HCT116 (cell line): Measurements from ENCODE around the gene SETX. TPM values are rescaled to one million over a fixed set of nuclear protein-coding genes. Genes with fewer than 3 reads are reported as not detected.

ENCODE experiments used
- ATAC-seq: fragments of 200-7000 bp; cut with Tn5 transposase; 2 replicates; pipeline ENCODE4 v1.9.1; 2020; ENCODE audit warnings: mild to moderate bottlenecking, moderate library complexity
- BruUV-seq: library from RNA; stranded (reverse); fragments of 400-500 nt; replicated peaks from 2 replicates; lab custom pipeline; 2021; lab: Mats Ljungman, UMichigan
- CTCF ChIA-PET: fragments of 300-600 bp; sonication (Branson Sonifier 250); formaldehyde crosslinking; loops from one replicate; lab custom pipeline; 2021; ENCODE audit warnings: antibody characterized with exemption; lab: Charles Lee
- POLR2A ChIA-PET: fragments of 300-600, 350-600 bp; sonication (Branson Sonifier 250); formaldehyde crosslinking; loops from one replicate; lab custom pipeline; 2021; ENCODE audit warnings: antibody characterized with exemption; lab: Charles Lee
- RAD21 ChIA-PET, 2 experiments: fragments of 300-600 bp; sonication (Branson Sonifier 250); formaldehyde crosslinking; loops; one replicate each; lab custom pipeline; 2023; ENCODE audit warnings: low total read pairs in 2 of 2; ENCODE audit not compliant: uncharacterized antibody in 2 of 2, unreplicated experiment in 2 of 2, low non-redundant PET in 1 of 2; lab: Charles Lee
- DNase-seq: peaks from one replicate; pipeline ENCODE4 v3.0.0-alpha.2; 2010; ENCODE audit warnings: low read depth, low spot score
- H2AFZ ChIP-seq: fragments of 200-600 bp; shearing (Covaris generic), sonication (generic); 2 replicates; pipeline ENCODE4 v1.6.1; 2017; ENCODE audit warnings: low read depth, mixed run types, mixed read lengths, antibody characterized with exemption, low read length; ENCODE audit not compliant: poor library complexity, severe bottlenecking
- H3K27ac ChIP-seq: 2 replicates; pipeline ENCODE4 v1.5.1; 2012; ENCODE audit warnings: low read depth, low read length
- H3K27me3 ChIP-seq: fragments of 200-600 bp; sonication (generic); 2 replicates; pipeline ENCODE4 v1.6.1; 2016; ENCODE audit warnings: mixed run types, low read length, mixed read lengths; ENCODE audit not compliant: insufficient read depth
- H3K36me3 ChIP-seq, 2 experiments: fragments of 200-500 bp in 1 of 2; fragments of 200-600 bp in 1 of 2; sonication (Bioruptor generic) in 1 of 2; sonication (generic) in 1 of 2; 2 replicates each; pipeline versions ENCODE4 v1.5.1 to v1.6.1; 2014 to 2016; ENCODE audit warnings: low read length in 2 of 2, inconsistent platforms in 1 of 2, mixed read lengths in 1 of 2, mixed run types in 1 of 2; ENCODE audit not compliant: insufficient read depth in 2 of 2, control insufficient read depth in 1 of 2
- H3K4me1 ChIP-seq, 2 experiments: fragments of 200-600 bp in 1 of 2; sonication (generic) in 1 of 2; 2 replicates each; pipeline versions ENCODE4 v1.5.1 to v1.6.1; 2012 to 2017; ENCODE audit warnings: low read length in 2 of 2, inconsistent platforms in 1 of 2, mild to moderate bottlenecking in 1 of 2, mixed read lengths in 1 of 2, mixed run types in 1 of 2, moderate library complexity in 1 of 2; ENCODE audit not compliant: insufficient read depth in 2 of 2, control insufficient read depth in 1 of 2
- H3K4me2 ChIP-seq: fragments of 200-600 bp; sonication (generic); 2 replicates; pipeline ENCODE4 v1.6.1; 2017; ENCODE audit warnings: mixed run types, low read length, mixed read lengths
- H3K4me3 ChIP-seq, 2 experiments: fragments of 200-600 bp in 1 of 2; sonication (generic) in 1 of 2; replicated peaks in 1 of 2; 2 replicates each; pipeline ENCODE4 v1.5.1; 2011 to 2016; ENCODE audit warnings: low read length in 2 of 2, control low read depth in 1 of 2, low read depth in 1 of 2, mild to moderate bottlenecking in 1 of 2, mixed read lengths in 1 of 2, mixed run types in 1 of 2
- H3K79me2 ChIP-seq: fragments of 200-600 bp; sonication (generic); 2 replicates; pipeline ENCODE4 v1.6.1; 2017; ENCODE audit warnings: mild to moderate bottlenecking, mixed run types, low read length, moderate library complexity, mixed read lengths; ENCODE audit not compliant: insufficient read depth
- H3K9ac ChIP-seq: fragments of 200-600 bp; sonication (generic); 2 replicates; pipeline ENCODE4 v1.6.1; 2016; ENCODE audit warnings: low read length, mixed read lengths
- H3K9me2 ChIP-seq: fragments of 200-600 bp; sonication (generic), shearing (Covaris generic); 2 replicates; pipeline ENCODE4 v1.6.1; 2017; ENCODE audit warnings: mixed run types, mild to moderate bottlenecking, moderate library complexity; ENCODE audit not compliant: insufficient read depth
- H3K9me3 ChIP-seq, 2 experiments: fragments of 200-500 bp in 1 of 2; fragments of 200-600 bp in 1 of 2; sonication (Bioruptor generic) in 1 of 2; sonication (generic) in 1 of 2; 2 replicates each; pipeline ENCODE4 v1.6.1; 2014 to 2017; ENCODE audit warnings: low read length in 2 of 2, mixed read lengths in 2 of 2, inconsistent platforms in 1 of 2, low read depth in 1 of 2, mild to moderate bottlenecking in 1 of 2, mixed run types in 1 of 2, moderate library complexity in 1 of 2; ENCODE audit not compliant: control insufficient read depth in 1 of 2, insufficient read depth in 1 of 2
- H4K20me1 ChIP-seq: fragments of 200-600 bp; sonication (generic), shearing (Covaris generic); 2 replicates; pipeline ENCODE4 v1.6.1; 2017; ENCODE audit warnings: mixed run types, mild to moderate bottlenecking, moderate library complexity; ENCODE audit not compliant: insufficient read depth
- CEBPB ChIP-seq: IDR thresholded peaks from 2 replicates; pipeline ENCODE4 v1.6.1; 2012; ENCODE audit warnings: low read depth
- EGR1 ChIP-seq: IDR thresholded peaks from 2 replicates; pipeline ENCODE4 v1.6.1; 2012; ENCODE audit warnings: low read depth
- EZH2phosphoT487 ChIP-seq: fragments of 200-600 bp; IDR thresholded peaks from 2 replicates; pipeline ENCODE4 v1.6.1; 2018; ENCODE audit warnings: antibody characterized with exemption, borderline replicate concordance
- JUND ChIP-seq: IDR thresholded peaks from 2 replicates; pipeline ENCODE4 v1.6.1; 2012
- SRF ChIP-seq: IDR thresholded peaks from 2 replicates; pipeline ENCODE4 v1.6.1; 2012; ENCODE audit warnings: low read depth
- TCF7L2 ChIP-seq: IDR thresholded peaks from 2 replicates; pipeline ENCODE4 v1.7.0; 2011; ENCODE audit warnings: borderline replicate concordance, inconsistent platforms; ENCODE audit not compliant: insufficient read depth, insufficient read length; ENCODE audit errors: extremely low read depth
- YY1 ChIP-seq: IDR thresholded peaks from 2 replicates; pipeline ENCODE4 v1.6.1; 2011; ENCODE audit warnings: low read length, low read depth, moderate library complexity, mild to moderate bottlenecking; ENCODE audit not compliant: insufficient replicate concordance; ENCODE audit errors: extremely low read depth
- ZNF274 ChIP-seq: fragments of 200-500 bp; sonication (Bioruptor generic); IDR thresholded peaks from 2 replicates; pipeline ENCODE4 v1.6.1; 2014; ENCODE audit warnings: mild to moderate bottlenecking, low read depth, low read length, inconsistent platforms
- intact Hi-C: fragments of 100-400 bp; cut with micrococcal nuclease; formaldehyde crosslinking; loops from 2 replicates; pipeline ENCODE4 v1.10.0; 2022
- total RNA-seq: library from RNA; stranded (reverse); gene quantifications from one replicate; pipeline ENCODE4 v1.2.1, GENCODE V29; 2021; ENCODE audit not compliant: unreplicated experiment
- TF ChIP-seq, protein P1 (sequence below): IDR thresholded peaks from 2 replicates; pipeline ENCODE4 v1.6.1; 2012; ENCODE audit warnings: low read depth
- TF ChIP-seq, protein P2 (sequence below): IDR thresholded peaks from 2 replicates; pipeline ENCODE4 v1.6.1; 2012

Gene SETX
- total RNA-seq, 1 experiment from 2014 or later, result 38.5 TPM

- ChIA-PET CTCF (no interaction called here), RAD21 (no interaction called here), POLR2A (no interaction called here)
- no peak overlapping the region for H2AFZ ChIP-seq
- H3K4me1 ChIP-seq, result no peaks in the 10 kb centered on the region
- DNase-seq (no peak), ATAC-seq (no peak)
- intact Hi-C loops, result no loop called here
- no peak overlapping the region for H3K4me2 ChIP-seq
- TF ChIP-seq TCF7L2 (no peak), CEBPB (no peak), EZH2phosphoT487 (no peak), EGR1 (no peak), SRF (no peak), ZNF274 (no peak), JUND (no peak), YY1 (no peak)
- TF ChIP-seq, protein P1, sequence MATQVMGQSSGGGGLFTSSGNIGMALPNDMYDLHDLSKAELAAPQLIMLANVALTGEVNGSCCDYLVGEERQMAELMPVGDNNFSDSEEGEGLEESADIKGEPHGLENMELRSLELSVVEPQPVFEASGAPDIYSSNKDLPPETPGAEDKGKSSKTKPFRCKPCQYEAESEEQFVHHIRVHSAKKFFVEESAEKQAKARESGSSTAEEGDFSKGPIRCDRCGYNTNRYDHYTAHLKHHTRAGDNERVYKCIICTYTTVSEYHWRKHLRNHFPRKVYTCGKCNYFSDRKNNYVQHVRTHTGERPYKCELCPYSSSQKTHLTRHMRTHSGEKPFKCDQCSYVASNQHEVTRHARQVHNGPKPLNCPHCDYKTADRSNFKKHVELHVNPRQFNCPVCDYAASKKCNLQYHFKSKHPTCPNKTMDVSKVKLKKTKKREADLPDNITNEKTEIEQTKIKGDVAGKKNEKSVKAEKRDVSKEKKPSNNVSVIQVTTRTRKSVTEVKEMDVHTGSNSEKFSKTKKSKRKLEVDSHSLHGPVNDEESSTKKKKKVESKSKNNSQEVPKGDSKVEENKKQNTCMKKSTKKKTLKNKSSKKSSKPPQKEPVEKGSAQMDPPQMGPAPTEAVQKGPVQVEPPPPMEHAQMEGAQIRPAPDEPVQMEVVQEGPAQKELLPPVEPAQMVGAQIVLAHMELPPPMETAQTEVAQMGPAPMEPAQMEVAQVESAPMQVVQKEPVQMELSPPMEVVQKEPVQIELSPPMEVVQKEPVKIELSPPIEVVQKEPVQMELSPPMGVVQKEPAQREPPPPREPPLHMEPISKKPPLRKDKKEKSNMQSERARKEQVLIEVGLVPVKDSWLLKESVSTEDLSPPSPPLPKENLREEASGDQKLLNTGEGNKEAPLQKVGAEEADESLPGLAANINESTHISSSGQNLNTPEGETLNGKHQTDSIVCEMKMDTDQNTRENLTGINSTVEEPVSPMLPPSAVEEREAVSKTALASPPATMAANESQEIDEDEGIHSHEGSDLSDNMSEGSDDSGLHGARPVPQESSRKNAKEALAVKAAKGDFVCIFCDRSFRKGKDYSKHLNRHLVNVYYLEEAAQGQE, result no peak
- TF ChIP-seq, protein P2, sequence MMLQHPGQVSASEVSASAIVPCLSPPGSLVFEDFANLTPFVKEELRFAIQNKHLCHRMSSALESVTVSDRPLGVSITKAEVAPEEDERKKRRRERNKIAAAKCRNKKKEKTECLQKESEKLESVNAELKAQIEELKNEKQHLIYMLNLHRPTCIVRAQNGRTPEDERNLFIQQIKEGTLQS, result no peak
- H3K36me3 ChIP-seq, result no peaks in the 10 kb centered on the region
- H3K4me3 ChIP-seq, result no peak overlapping the region
- no peaks in the 10 kb centered on the region for H3K27me3 ChIP-seq
- H3K9me3 ChIP-seq, result no peaks in the 10 kb centered on the region
- H3K27ac ChIP-seq, result no peak overlapping the region
- no peaks in the 10 kb centered on the region for H4K20me1 ChIP-seq
- no peaks in the 10 kb centered on the region for H3K9me2 ChIP-seq
- BruUV-seq, result no TSS peak
- no peak overlapping the region for H3K9ac ChIP-seq
- no peaks in the 10 kb centered on the region for H3K79me2 ChIP-seq
Measured at GRCh38 chr9:132224645-132225044, 130.1 kb downstream of the SETX start.
